NCI-H526 (cell line): ENCODE measurements around the gene RNU4-1.

ENCODE experiments used
- DNase-seq, 2 experiments: peaks; one replicate each; lab custom pipeline; 2025; lab: John Stamatoyannopoulos, UW

The RNU4-1 gene

DNA sequence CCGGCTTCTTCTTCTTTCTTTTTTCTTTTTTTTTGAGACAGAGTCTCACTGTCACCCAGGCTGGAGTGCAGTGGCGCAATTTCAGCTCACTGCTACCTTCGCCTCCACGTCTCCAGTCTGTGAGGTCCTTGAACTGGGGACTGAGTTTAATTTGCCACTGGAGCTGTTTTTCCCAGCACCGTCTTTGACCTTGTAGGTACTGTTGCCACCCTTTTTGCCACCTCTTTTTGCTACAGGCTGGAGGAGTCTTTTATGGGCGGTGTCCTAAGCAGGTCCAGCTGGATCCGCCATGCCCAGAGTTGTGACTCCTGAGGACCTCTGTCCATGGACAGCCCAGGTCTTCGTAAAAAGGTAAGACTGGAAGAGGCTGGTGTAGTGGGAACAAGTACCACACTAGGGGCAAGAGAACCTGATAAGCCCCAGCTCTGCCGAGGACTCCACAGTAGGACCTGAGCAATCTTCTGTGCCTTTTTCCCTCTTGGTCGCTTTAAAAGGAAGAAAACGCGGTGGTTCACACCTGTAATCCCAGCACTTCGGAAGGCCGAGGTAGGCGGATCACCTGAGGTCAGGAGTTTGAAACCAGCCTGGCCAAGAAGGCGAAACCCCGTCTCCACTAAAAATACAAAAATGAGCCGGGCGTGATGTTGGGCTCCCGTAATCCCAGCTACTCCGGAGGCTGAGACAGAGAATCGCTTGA is 2.3 kb downstream of the RNU4-1 start:
- no peak for DNase-seq

DNA sequence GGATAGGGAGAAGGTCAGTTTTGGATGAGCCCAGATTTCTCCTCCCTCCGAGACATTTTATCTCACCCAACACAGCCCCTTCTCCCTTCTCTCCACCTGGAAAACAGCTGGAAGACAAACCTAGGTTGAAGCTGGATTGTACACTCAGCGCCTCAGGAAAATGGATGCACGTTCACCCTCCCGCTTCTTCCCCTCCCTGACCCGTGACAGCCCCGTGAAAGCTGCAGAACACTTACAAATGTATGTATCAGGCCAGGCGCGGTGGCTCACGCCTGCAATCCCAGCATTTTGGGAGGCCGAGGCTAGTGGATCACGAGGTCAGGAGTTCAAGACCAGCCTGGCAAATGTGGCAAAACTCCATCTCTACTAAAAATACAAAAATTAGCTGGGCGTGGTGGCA is 5.5 kb downstream of the RNU4-1 start:
- no peak for DNase-seq

DNA sequence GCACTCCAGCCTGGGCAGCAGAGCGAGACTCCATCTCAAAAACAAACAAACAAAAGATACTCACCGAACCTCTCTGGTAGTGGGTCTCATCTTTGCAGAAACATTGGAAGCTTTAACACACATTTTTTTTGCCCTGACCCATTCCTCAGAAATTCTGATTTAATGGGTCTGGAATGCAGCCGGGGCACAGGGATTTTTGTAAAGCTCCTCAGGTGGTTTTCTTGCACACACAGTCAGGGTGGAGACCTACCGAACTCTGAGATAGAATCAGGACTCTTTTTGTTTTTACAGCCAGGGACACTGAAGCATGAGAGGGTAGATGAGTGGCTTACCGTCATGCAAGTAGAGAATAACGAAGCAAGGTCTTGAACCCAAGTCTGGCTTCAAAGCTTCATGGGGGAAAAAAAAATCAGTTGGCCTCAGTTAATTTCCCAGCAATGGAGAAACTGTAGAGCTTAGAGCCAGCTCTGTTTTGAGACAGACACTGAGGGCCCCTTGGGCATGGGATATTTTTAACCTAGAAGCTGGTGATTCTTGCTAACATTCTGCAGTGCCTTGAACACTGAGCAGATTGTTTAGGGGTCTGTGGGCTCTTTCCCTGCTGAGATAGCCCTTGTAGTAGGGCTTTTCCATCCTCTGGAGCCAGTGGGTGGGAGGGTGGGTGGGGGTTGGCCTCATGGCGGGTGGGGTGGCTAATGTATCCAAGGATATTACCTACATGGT is 6.1 kb downstream of the RNU4-1 start:
- no peak for DNase-seq

DNA sequence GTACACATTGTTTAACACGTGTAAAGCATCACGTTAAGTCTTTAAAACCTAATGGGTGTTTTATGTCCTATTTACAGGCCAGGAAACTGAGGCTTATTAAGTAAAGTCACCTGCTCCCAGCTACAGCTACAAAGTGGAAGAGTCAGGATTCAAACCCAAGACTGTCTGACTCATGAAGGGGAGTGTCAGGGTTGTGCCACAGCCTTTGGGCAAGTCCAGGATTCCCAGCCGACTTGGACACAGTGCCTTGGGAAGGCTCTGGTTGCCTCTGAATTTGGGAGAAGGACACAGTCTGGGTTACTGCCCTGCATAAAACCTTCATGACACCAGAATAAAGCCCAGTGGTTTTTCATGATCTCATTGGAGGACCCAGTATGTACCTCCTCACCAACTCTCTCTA is 8.7 kb downstream of the RNU4-1 start:
- DNase-seq: no peak

DNA sequence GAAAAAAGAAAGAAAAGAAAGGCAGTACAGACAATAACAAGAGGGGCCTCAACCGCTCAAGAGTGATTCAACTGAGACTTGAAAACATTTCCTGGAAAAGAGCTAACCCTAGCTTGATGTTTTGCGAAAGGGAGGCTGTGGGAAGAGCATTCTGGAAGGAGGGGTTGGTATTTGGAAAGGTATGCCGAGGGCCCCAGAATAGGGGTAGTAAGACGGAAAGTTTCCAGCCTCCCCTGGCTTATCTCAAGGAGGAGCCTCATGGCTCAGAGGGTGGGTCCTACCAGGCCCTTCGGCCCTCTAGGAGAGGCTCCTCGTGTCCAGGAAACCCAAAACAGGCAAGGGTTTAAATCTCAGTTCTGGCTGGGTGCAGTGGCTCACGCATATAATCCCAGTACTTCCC is 9.7 kb downstream of the RNU4-1 start:
- no peak for DNase-seq

DNA sequence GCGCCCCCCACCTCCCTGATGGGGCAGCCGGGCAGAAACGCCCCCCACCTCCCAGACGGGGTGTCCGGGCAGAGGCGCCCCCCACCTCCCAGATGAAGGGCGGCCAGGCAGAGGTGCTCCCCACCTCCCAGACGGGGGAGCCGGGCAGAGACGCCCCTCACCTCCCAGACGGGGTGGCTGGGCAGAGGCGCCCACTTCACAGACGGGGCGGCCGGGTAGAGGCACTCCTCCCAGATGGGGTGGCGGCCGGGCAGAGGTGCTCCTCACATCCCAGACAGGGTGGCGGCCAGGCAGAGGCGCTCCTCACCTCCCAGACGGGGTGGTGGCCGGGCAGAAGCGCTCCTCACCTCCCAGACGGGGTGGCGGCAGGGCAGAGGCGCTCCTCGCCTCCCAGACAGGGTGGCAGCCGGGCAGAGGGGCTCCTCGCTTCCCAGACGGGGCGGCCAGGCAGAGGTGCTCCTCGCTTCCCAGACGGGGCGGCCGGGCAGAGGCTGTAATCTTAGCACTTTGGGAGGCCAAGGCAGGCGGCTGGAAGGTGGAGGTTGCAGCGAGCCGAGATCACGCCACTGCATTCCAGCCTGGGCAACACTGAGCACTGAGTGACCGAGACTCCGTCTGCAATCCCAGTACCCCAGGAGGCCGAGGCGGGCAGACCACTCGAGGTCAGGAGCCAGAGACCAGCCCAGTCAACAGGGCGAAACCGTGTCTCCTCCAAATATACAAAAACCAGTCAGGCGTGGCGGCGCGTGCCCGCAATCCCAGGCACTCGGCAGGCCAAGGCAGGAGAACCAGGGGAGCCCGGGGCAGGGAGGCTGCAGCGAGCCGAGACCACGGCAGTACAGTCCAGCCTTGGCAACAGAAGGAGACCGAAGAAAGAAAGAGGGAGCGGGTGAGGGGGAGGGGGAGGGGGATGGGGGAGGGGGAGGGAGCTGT is 14.6 kb downstream of the RNU4-1 start:
- DNase-seq: no peak

DNA sequence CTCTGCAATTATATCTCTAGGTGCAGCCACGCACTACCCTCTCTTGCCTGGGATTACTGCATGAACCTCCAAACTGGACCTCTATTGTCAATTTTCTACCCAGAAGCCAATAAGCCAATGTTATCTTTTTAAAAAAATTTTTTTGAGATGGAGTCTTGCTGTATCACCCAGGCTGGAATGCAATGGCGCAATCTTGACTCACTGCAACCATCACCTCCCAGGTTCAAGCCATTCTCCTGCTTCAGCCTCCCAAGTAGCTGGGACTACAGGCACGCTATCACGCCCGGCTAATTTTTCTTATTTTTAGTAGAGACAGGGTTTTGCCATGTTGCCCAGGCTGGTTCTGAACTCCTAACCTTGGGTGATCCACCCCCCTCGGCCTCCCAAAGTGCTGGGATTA is 16.3 kb downstream of the RNU4-1 start:
- no peak for DNase-seq

DNA sequence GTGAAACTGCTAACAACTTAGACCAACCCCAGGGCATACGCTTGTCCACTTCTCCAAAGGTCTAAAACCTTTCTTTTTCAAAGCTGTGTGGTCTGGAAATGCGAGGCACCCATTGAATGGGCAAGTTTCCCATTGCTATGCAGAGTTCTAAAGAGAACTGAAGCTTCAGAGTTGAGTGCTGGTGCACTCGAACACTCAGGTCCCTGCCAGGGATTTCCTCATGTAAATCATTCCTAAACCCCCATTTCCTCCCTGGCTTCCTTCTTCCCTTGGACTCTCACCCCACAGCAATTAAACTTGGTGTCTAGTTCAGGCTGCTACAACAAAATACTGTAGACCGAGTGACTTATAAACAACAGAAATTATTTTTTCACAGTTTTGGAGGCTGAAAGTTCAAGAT is 25.3 kb downstream of the RNU4-1 start:
- DNase-seq: no peak

DNA sequence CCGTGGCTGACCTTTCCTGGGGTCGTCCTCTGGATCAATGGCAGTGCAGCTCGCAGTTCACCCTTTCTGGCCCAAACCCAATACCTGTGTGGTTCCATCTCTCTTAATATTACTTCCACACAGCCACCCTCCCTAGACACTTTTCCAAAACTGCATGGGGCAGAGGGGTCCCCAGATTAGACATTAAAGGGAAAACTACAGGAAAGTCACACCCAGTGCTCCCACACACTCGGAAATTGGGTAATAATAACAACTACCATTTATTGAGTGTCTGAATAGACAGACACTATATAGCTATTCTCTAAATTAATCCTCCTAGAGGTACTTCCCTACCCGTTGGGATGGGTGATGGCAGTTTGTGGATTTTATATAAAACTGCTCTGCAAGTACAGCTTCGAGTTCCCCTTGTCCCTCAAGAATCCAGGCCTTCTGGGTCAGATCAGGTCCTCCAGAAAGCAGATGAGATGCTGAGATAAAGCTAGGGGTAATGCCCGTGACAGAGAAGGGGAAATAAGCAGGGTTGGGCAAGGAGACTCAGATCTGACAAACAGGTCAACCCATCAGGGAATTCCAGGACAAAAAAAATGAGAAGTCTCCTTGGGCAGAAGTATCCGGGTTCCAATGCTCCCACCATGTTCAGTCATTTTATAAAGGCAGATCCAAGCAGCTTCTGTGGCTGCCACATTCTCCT is 26.7 kb downstream of the RNU4-1 start:
- no peak for DNase-seq

DNA sequence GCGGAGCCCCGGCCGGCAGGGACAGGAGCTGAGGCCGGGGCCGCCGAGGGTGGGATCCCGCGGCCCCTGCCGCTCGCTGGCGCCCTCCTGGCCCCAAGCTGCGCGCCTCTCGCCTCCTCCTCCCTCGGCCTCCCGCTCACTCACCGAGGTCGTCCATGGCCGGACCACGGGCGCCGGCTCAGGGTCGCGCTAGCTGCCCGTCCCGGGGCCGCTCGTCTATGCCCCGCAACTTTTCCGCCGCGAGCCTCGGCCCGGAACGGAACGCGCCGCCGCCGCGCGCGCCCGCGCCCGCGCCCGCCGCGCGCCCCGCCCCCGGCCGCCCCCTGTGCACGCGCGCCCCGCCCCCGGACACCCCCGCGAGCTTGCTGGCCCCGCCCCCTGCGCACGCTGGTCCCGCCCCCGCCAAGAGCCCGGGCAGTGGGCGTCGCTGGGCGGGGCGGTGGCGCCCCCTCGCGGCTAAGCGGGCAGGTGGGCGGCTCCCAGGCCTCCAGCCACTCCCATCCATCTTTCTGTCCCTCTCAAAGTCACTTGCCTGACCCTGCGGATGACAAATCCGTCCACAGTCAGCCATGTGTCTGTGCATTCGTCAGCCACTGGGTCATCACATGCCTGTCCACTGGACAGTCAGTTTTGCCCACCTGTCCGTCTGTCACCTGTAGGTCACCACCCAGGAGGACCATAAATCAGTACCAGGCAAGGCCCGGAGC is 27.4 kb downstream of the RNU4-1 start, which contains the start of gene PXN:
PXN (minus strand) TSS at position 258 of the 707 bp plus-strand sequence; CDS start at position 157, 101 bp downstream.
- DNase-seq: peak in 1 of 2 experiments; percentile 84

DNA sequence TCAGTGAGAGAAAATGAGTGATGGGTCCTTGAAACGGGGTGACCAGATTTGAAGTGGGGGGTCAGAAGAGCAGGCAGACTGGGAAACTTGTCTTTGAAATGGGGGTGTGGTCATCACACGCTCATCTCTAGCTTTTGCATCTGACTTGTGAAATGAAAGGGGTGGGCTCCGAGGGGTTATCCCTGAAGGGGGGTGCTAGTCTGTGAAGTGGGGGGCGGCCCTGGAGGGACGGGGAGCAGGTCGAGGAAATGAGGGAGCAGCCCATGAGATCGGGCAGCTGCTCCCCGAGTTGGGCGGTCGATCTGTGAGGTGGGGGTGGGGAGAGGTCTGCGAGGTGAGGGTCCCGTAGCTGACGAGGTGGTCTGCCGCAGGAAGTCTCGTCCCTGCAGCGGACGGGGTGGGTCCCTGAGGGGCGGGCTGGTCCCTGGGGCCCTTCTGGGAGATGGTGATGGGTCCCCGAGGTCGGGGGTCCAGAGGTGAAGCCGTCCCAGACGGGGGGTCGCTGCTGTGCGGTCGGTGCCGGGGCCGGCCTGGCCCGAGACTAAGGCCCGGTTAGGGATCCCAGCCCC is 28.0 kb downstream of the RNU4-1 start:
- no peak for DNase-seq

DNA sequence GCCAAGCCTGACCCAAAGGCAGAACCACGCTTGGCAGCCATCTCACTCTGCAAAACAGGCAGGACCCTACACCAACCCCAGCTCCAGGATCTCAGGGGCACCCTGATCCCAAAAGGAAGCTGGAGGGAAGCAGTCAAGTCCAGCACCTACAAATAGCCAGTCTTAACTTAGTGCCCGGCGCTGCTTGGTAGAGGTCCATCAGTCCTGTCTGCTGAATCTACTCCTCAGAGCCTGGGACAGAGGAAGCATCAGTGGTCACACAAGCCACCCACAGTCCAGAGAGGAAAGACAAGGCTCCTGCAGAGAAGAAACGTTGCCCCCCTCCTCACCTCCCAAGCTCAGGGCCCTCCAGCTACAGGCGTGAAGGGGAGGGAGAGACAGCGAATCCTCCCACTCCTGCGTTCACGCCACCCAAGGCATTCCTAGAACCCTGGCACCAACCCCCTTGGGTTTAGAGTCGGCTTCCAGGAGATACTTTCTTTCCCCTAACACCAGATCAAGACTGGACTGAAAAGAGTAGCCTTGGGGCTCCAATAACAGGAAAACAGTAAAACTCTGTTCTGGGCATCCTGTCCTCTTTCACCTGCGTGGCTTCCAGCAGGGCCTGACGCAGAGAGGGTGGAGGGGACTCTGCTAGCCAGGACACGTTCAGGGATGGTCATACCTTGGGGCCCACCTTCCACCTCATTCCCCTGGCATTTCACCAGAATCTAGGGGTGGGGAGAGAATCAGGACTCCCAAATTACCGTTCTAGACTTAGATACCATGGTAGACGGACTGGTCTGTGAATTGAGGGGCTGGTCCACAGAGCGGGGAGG is 28.7 kb downstream of the RNU4-1 start:
- DNase-seq: no peak

DNA sequence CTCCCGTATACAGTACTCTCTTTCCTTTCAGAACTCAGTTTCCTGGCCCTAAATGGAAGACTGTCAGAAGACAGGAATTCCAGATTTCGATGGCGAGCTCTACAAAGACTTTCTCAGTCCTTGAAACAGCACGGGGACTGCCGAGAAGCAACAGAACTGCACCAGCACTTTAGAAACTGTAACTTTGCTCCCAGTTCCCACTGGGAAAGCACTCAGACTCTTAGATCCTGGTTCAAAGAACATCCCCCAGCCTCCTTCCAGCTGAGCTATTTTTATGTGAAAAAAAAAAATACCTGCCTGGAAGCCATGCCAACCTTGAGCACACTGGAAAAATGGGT is 29.3 kb downstream of the RNU4-1 start:
- DNase-seq: no peak

DNA sequence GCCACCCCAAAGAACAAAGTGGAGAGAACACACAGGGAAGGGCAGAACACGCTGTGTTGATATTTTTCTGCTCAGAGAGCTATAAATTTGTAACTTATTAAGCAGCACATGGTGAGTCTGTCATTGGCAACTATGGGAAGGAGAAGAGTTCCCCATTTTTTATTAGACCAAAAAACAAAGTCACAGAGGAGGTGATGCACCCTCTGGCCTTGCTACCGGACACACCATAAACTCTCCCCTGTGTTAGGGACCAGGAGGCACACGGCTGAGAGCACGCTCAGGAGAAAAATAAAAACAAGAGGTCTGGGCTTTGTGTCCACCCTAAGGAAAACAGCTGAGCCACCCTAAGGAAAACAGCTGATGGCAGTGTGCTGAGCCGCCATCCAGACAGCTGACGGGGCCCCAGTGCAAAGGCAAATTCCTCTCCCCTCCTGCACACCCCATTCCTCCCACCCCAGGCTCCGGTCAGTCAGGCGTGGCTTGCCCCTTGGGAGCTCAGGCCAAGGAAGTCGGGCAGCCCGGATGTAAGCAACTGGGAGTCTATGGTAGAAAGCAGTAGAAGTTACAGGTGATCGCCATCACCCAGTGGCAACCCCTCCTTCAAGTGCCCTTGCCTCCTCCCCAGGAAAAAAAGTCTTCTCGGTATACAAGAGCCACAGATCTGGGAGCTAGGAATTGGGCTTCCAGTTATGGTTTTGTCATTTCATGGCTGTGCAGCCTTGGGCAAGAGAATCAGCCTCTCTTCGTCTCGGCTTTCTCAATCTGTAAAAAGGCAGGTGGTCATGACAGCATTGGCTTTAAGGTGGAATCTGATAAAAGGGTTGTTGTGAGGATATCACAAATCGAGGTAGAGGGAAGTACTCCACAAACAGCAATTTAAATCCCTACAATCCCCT is 29.9 kb downstream of the RNU4-1 start:
- no peak for DNase-seq

DNA sequence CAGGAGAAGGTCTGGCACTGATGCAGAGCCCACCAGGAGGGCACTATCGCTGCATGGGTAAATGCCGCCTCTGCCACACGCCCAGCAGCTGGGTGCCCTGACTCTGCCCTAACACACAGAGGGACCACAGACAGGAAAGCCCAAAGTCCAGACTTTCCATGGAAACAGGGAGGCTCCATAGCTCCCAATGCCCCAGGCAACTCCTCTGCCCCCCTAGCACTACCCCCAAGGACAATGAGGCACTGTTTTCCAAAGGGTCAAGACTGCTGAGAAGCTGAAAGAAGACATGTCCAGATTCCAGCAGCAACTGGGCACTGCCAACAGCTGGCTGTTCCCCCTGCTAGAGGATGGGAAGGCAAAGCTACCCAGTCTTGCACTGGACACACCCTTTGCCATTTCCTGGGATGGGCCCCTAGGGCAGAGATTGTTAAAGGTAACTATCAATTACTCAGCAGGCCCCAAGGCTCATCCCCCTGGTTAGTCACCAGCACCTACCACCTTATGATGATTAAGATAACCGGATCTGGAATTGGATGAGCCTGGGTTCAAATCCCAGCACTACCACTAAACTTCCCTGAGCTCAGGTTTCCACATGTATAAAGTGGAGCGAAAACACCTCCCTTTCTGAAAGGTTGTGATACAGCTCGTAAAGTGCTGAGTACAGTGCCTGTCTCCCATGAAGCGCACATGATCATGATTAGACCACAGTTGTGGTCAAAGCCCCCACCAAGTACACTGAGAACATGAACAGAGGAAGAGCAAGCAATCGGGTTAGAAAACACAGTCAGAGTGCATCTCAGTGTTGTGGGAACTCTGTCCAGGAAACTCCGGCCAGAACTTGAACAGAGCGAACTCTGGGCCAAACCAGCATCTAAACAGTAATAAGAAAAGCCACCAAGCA is 30.8 kb downstream of the RNU4-1 start:
- no peak for DNase-seq

DNA sequence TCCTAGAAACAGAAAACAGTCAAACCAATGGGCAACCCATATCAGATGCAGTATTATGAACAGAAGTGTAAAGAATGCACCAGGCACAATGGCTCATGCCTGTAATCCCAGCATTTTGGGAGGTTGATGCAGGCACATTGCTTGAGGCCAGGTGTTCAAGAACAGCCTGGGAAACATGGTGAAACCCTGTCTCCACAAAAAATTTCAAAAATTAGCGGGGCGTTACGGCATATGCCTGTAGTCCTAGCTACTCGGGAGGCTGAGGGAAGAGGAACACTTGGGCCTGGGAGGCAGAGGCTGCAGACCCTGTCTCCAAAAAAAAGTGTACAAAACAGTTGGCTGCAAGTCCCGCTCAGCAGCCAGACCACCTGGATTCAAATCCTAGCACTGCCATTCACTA is 32.4 kb downstream of the RNU4-1 start:
- no peak for DNase-seq

DNA sequence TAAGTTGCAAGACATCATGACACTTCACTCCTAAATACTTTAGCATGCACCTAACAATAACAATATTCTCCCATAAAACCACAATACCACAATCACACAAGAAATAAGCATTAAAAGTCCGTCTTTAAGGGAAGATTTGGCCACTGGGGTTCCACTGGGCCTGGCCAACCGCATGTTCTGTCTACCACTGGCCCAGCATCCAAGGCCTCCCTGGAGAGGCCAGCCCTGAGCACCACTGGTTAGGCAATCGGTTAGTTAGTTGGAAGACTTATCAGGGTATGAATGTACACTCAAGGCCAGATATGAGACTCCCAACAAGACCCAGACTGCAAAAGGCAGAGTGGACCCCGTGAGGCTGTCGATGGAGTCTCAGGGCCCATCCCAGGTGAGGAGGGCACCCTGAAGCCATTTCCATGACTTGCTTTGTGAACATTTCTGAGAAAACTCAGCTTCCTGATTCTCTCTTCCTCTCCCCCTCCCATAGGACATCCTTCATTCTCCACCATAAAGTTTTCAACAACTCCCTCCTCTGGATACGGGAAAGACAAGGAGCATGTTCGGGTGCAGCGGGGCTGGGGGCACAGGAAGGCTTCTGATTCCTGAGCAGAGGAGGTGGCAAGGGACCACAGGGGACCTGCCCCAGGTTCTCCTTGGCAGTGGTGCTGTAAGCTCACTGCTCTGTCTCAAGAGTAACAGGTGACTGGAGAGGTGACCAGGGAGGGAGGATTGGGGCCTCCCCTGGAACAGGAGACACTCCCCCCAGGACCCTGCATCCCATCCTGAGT is 33.4 kb downstream of the RNU4-1 start:
- no peak for DNase-seq
